GM18520 (cell line): ENCODE measurements around the gene DDO.

Source experiments
- ATAC-seq: cut with Tn5 transposase; IDR thresholded peaks from one replicate; pipeline ENCODE4 v1.9.1; 2021; ENCODE audit not compliant: unreplicated experiment

Gene DDO, protein sequence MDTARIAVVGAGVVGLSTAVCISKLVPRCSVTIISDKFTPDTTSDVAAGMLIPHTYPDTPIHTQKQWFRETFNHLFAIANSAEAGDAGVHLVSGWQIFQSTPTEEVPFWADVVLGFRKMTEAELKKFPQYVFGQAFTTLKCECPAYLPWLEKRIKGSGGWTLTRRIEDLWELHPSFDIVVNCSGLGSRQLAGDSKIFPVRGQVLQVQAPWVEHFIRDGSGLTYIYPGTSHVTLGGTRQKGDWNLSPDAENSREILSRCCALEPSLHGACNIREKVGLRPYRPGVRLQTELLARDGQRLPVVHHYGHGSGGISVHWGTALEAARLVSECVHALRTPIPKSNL

DNA sequence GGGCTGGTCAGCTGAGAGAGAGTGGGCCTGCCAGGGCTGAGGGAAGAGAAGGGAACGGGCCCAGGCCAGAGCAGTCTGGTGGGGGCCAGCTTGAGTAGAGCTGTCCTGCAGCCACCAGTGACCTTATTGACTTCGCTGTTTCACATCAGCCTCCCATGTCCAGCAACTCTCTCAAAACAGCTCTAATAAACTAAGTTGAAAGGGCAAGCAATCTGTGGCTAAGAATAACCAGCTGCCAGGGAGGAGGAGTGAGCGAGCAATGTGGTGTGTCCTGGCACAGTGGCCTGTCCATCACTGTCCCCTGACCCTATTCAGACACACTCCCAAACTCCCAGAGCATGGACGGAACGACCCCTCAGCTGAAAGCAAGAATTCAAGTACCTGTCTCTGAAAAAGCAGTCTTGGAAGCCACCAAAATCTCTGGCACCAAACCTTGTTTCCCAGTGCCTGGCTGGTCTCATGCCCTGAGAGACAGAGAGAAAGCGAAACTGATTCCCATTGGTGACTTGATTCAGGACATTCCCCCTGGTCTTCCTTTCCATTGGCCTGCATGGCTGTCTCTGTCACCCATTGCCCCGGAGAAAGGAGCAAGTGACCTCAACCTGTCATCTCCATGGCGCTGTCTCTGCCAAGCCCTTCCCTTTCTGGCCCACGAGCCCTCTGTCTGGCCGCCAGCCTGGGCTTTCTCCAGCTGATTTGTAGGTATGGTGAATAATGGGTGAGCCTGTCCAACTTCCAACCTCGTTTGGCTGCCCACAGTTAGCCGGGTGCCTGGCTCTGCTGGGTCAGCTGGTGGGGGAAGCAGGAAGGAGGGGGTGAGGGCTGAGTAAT is at the start of gene DDO:
TSS of gene DDO (minus strand) at position 490 of the 831 bp plus-strand sequence. CDS start 2,113 bp downstream, outside the sequence.
- ATAC-seq: no peak

DNA sequence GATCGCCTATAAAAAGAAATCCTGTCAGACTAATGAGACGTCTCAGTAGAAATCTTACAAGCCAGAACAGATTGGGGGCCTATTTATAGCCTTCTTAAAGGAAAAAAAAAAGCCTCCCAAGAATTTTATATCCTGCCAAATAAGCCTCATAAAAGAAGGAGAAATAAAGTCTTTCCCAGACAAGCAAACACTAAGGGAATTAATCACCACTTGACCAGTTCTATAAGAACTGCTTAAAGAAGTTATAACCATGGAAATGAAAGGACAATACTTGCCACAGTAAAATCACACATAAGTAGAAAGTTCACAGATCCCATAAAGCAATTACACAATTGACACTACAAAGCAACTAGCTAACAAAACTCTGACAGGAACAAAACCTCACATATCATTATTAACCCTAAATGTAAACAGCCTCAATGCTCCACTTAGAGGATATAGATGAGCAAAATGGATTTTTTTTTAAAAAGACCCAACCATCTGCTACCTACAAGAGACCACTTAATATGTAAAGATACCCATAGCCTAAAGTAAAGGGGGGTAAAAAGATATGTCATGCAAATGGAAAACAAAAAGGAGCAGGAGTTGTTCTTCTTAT is 47.6 kb upstream of the DDO start:
- no peak for ATAC-seq

DNA sequence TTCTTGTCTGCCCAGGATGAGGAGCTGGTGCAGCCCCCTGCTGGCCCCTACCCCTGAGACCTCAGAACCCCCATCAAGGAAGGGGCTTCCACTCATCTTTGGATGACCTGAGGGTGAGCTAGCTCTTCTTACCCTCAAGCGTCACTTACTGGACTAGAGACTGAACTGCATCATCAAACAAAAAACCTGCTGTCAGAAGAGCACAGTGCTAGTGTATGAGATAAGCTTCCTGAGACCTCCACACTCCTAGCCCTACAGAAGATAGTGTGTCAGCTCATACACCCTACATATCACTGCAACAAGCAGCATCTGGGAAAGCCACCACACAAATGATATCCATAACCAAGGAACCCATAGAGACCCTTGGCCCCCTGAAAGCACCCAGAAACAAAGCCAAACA is 46.0 kb upstream of the DDO start:
- no peak for ATAC-seq

DNA sequence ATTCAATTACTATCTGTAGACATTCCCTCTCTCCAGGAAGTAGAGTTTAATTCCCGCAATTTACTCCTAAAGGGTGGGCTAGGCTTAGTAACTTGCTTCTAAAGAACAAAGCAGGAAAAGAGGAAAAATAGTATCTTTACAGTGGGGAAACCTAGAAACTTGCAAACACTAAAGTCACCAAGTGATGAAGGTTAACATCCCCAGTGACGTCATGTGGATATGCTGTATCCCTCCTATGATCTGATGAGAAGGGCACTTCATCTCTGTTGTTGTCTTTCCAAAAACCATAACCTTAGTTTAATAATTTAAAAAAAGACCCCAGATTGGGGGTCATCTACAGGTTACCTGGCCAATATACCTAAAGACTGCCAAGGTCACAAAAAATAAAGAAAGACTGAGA is 43.8 kb upstream of the DDO start:
- no peak for ATAC-seq

DNA sequence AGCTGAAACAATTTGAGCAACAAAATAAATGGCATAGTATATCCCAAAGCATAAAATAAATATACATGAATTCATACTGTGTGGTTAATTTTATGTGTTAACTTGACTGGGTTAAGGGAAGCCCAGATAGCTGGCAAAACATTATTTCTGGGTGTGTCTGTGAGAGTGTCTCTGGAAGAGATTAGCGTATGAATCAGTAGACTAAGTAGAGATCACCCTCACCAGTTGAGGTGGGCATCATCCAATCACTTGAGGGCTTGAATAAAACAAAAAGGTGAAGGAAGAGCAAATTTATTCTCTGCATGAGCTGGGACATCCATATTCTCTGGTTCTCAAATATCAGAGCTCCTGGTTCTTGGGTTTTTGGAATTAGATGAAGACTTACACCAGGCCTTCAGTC is 43.1 kb upstream of the DDO start:
- no peak for ATAC-seq

DNA sequence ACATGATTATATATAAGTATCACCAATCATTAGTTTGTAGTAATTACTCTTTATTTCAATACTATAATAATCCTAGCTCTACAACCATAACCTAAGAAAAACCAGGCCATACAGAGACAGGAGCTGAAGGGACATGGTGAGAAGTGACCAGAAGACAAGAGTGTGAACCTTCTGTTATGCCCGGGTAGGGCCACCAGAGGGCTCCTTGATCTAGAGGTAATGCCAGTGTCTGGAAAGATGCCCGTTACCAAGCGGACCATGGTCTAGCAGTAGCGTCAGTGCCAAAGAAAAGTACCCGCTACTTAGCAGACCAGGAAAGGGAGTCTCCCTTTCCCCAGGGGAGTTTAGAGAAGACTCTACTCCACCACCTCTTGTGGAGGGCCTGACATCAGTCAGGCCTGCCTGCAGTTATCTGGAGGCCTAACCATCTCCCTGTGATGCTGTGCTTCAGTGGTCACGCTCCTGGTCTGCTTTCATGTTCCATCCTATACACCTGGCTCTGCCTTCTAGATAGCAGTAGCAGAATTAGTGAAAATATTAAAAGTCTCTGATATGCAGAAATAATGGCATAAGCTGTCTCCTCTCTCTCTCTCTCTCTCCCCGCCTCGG is 42.3 kb upstream of the DDO start:
- ATAC-seq: peak; percentile 72

DNA sequence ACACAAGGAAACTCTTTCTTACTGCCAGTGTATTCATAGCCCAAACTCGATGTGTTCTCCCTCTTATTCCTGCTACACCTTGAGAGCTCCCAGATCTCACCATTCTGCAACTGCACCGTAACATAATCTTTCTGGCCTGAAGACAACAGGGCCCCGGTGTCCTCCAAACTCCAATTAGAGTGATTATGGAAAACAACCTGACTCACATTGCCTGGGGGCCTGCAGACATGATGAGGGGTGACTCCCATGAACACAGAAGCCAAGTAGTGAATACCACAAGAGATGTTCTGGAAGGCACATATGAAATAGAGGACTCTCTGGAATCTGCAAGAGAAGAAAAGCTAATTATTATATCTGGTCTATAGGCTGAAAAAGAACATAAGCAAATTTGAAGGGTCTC is 41.3 kb upstream of the DDO start:
- ATAC-seq: no peak

DNA sequence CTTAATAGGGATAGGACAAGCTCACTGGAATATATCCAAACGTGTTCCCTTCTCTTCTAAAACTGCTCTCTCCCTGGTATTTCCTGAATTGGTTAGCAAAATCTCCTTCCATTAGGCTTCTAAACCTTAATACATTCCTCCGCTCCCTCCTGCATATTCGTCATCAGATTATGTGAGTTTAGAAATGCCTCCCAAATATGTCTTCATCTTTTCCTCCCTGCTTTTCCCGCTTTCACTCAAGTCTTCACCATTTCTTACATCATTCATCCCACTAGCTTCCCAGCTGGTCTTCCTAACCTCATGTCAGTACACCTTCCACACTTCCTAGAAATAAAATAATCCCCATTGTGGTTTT is 34.1 kb upstream of the DDO start:
- no peak for ATAC-seq

DNA sequence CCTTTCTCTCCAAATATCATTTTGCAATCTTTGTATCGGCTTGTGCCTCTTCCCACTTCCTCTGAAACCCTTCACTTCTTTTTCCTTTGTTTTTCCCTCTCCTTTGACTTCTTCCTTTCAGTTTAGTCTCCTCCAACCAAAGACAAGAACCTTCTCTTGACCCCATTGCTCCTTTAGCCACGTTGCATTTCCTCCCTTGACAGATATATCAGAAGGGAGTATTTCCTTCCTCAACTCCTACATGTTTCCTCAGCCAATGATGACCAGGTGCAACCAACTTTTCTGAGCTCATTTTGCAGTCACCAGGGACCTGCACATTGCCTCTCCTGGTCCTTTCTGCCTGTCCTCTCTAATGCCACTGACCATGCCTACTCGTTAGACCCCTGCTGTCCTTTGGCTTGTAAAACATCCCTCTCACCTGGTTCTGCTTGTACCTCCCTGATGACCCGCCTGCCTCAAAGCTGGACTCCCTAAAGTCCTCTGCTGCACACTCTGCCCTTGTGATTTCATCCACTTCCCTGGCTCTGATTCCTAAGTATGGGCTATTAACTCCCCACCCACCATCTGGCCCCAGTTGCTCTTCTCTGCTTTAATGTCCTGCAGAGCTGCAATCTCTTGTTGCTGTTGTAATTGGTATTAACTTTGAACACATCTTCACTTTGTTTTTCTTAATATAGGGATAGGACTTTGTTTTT is 33.6 kb upstream of the DDO start:
- no peak for ATAC-seq

DNA sequence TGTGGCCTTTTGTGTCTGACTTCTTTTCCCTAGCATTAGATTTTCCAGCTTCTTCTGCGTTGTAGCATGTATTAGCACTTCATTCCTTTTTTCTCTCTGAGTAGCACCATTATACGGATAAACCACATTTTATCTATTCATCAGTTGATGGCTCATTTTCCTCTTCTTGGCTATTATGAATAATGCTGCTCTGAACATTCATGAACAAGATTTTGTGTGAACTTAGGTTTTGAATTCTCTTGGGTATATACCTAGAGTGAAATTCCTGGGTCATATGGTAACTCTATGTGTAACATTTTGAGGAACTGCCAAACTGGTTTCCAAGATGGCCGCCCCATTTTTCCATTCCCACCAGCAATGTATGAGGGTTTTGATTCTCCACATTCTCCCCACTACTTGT is 32.4 kb upstream of the DDO start:
- no peak for ATAC-seq

DNA sequence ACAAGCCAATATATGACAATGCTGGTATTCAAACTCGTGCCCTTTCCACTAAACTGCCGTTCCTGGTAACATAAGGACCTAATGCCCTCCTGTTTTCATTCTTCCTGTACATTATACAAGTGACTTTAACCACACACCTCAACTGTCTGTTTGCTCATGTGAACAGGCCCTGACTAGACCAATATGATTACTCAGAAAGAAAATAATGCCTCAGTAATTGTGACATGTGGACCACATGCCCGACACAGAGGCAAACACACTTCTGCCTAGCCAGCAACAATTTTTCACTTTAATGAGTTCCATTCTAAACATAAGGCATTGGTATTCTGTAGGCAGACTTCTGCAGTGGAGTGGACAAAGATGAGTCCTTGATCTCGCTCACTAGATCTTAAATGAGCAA is 31.0 kb upstream of the DDO start:
- no peak for ATAC-seq

DNA sequence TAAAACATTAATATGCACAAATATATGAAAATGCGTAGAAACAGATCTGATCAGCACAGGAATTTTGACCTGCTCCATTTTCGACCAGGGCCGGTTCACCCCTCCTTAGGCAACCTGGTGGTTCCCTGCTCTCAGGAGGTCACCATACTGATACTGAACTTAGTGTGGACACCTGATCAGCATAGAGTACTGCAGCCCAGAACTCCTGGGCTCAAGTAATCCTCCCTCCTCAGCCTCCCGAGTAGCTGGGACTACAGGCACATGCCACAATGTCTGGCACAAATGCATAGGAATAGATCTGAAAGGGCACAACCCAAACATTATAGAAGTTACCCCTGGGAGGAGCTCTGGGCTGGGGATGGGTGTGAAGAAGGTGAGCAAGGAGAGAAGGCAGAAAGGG is 24.7 kb upstream of the DDO start:
- ATAC-seq: no peak

DNA sequence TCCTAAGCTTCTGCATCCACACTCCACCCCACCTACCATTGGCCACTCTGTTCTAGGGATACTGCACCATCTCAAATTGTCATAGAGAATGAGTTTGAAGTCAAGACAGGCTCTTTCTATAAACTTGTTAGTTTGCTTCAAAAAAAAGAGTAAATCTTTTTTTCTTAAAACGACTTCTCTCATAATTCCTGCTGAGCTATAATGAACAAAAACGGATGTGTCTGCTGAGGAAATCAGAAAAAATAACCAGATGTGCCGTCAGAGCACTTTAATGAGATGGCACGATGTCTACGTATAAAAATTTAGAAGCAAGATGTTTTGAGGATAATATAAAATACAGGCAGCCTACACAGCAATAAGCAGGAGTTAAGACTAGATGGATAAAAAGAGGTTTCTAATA is 24.0 kb upstream of the DDO start:
- ATAC-seq: no peak

DNA sequence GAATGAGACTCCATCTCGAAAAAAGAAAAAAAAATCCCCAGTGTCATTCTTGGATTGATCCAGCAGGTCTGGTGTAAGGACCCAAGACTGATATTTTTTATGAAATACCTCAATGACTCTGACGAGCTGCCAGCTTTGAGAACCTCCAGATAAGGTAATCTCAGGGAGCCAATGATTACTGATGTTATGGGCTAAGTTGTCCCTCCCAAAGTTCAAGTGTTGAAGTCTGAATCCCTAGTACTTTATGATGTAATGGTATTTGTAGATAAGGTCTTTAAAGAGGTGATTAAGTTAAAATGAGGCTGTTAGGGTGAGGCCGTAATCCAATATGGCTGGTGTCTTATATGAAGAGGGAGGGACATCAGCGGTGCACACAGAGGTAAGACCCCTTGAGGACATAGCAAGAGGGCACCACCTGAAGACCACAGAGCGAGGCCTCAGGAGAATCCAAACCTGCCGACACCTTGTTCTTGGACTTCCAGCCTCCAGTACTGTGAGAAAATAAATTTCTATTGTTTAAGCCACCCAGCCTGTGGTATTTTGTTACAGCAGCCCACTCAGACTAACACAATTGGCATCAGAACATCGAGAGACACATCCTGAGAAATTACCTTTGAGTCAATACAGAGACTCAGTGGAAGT is 19.7 kb upstream of the DDO start:
- ATAC-seq: no peak

DNA sequence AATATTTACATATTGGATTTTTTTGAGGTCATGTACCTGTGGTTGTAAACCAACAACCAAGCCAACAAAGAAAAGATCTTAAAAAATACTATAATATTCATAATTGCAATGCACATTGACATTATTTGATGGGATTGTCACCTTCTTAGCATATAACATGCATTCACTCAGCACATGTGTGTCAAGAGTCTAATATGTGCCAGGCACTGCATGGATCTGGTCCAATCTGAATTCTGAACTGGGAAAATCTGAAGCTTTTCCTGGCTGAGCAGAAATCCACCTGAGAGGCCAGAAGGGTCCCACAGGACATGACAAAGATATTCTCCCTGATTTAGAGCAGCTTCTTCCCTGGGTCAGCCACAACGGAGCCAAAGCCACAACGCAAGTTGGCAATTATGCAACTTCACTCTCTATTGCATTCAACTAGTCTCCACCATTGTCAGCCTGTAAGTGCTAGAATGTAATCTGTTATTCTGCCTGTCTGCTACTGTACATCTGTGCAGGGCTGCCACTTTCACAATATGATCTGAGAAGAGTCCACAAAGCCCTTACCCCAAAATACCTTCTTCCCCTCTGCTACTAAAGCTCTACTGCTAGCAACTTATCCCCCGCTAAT is 17.0 kb upstream of the DDO start:
- ATAC-seq: no peak

DNA sequence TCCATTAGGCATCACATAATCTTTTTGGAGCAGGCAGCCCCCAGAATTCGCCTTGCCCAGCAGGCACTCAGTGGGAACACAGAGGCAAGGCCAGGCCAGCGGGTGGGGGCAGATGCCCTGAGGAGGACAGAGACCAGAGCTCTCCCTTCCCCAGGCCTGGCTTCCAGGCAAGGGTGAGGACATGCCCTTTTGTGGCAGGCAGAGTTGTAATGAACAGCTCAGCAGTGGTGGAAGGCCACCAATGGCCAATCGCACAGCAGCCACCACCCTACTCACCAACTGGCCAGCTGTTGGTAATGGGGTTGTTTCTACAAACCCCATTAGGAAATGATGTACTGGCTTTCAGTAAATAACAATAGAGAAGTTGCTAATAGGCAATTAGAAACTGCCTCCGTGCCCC is 15.4 kb upstream of the DDO start:
- no peak for ATAC-seq

DNA sequence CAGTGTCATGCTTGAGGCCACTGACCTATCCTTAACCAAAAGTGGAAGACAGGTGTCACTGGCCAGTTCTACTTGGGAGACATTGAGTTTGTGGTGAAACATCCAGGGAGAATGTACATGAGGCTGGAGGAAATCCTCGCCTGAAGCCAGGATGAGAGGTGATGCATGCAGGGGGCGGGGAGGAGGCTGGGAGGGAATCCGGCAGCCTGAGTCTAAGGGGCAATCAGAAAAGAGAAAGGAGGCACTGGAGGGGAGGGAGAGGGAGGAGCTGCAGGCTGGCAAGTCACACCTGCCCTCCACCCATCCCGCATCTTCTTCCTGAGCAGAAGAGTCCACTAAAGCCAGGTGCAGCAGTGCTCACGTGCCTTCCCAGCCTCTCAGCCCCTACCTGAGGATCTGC is 14.9 kb upstream of the DDO start:
- no peak for ATAC-seq

DNA sequence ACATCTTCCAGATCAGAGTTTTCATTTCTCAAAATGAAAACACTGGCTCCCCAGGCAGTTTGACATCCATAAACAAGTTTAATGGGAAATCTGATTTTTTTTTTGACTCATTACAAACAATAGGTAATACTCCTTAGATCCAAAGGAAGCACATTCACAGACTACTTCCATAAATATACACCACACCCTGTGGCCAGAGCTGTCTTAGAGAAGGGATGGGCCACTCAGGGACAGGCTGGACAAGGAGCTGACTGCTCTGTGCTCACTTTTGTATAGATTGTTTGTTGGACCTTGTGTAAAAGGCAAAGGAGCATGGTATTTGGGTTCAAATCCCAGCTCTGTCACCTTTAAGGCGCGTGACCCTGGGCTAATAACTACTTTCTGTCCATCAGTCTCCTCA is 12.8 kb upstream of the DDO start:
- ATAC-seq: no peak

DNA sequence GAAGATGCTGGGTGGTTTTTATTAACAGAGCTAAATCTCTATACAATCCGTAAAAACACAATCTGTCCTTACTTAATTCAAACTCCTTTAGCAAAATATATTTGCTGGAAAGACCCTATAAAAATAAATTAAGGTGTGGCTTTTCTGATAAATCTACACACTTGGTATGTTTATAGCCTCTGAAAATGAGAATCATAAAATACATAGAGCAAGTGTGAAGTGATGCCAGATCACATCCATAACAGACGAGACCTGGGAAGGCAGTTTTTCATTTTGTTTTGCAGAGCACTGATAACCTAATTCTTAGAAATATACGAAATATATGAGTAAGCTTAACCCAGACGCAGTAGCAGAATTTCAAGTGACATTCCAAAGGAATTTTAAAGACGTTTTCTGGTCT is 10.4 kb upstream of the DDO start:
- no peak for ATAC-seq

DNA sequence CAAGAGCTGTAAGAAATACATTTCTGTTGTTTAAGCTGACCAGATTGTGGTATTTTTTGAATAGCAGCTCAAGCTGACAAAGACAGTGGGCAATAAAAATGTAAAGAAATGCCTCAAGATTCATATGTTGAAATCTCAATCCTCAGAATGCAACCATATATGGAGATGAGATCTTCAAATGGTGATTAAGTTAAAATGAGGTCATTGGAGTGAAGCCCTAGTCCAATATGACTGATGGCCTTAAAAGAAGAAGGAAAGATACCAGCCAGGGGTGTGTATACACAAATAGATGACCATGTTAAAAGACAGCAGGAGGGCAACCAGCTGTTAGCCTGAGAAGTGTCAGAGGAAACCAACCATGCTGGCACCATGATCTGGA is 7.1 kb upstream of the DDO start:
- ATAC-seq: no peak
